ENCODE results near the gene ST3GAL4. TPM values are rescaled to one million over a fixed set of nuclear protein-coding genes. Genes with fewer than 3 reads are reported as not detected.
A peak's percentile ranks its signal among the peaks of the same experiment; 100 is the strongest.

The ST3GAL4 gene
- polyA plus RNA-seq, 1 of the 3 experiments (the other 2 are of a cell fraction), result 32.0 TPM

- WGBS (ENCODE audit: low lambda C conversion rate), result 2% methylated on average over 9 of the region's 46 CpGs
- CTCF ChIA-PET, result interaction anchor here (1.1 to 2.4 kb wide), 7 partner anchors 44 to 146 kb away, joined by 3 to 9 read pairs (median 4); no protein-coding TSS in a partner anchor
- Histone ChIP-seq H3K9me2 (no peaks in the 10 kb centered on the region), H3K9me3 (no peaks in the 10 kb centered on the region), H3K79me2 (ENCODE audit: insufficient read depth) (peaks cover 90% of the 10 kb centered on the region), H3K27me3 (ENCODE audit: insufficient read depth) (no peaks in the 10 kb centered on the region), H3K36me3 (replicated peaks in 1 of 2; ENCODE audit: control insufficient read depth in 1 of 2, insufficient read depth in 2 of 2, low read length in 1 of 2) (peaks cover under 1 to 10% of the 10 kb centered on the region in 2 experiments), H3K4me1 (ENCODE audit: control insufficient read depth in 1 of 2, insufficient read depth in 2 of 2, low read depth in 1 of 2, low read length in 1 of 2) (peaks cover 38 to 47% of the 10 kb centered on the region in 2 experiments; a peak in 2 of 4 replicates), H3K9ac (peak overlapping the region; percentile 93), H2AFZ (ENCODE audit: low read depth) (peak overlapping the region; percentile 83; the same call in 1 of the 2 replicates), H3F3A (replicated peaks; ENCODE audit: insufficient read depth) (peaks cover 9% of the 10 kb centered on the region), H3K4me2 (peak overlapping the region; percentile 99), H4K20me1 (ENCODE audit: insufficient read depth) (no peaks in the 10 kb centered on the region), H3K4me3 (ENCODE audit: low read depth in 2 of 2, low read length in 1 of 2) (peak overlapping the region; percentile 73 to 89), H3K27ac (ENCODE audit: low read depth in 2 of 2, low read length in 1 of 2) (peak overlapping the region in 1 of 2 experiments; percentile 58; a peak in 3 of 4 replicates)
- TF ChIP-seq FOSL2 (IDR thresholded peaks at IDR 0.05; ENCODE audit: borderline replicate concordance, low read depth), result no peak
- peak; percentile 56; the same call in 1 of the 2 replicates for TF ChIP-seq MXI1 (IDR thresholded peaks at IDR 0.05; ENCODE audit: low read depth, low read length)
- peak; percentile 57; the same call in 1 of the 2 replicates for TF ChIP-seq MAX (IDR thresholded peaks at IDR 0.05; ENCODE audit: low read depth)
- 0 out of 2 replicates have a peak, but pooled peaks have one; percentile 30 for TF ChIP-seq SIN3A (IDR thresholded peaks at IDR 0.05; ENCODE audit: borderline replicate concordance, low read depth, low read length)
- TF ChIP-seq TAF1 (IDR thresholded peaks at IDR 0.05; ENCODE audit: borderline replicate concordance, low read depth, low read length), result no peak
- POLR2A ChIA-PET, result interaction anchor here (0.8 to 1.1 kb wide), 3 partner anchors 15 to 170 kb away, joined by 3 read pairs; no protein-coding TSS in a partner anchor
- DNase-seq, result peak; percentile 58
Measured at GRCh38 chr11:126355926-126356897, 726 bp downstream of the ST3GAL4 start.

GRCh38 chr11:126357055-126357962 is 1.8 kb downstream of the ST3GAL4 start:
- Histone ChIP-seq H3F3A (replicated peaks; ENCODE audit: insufficient read depth) (peaks cover 9% of the 10 kb centered on the region), H3K4me2 (peak overlapping the region; percentile 99), H2AFZ (ENCODE audit: low read depth) (no peak overlapping the region), H4K20me1 (ENCODE audit: insufficient read depth) (no peaks in the 10 kb centered on the region), H3K9me3 (no peaks in the 10 kb centered on the region), H3K27me3 (ENCODE audit: insufficient read depth) (no peaks in the 10 kb centered on the region), H3K27ac (ENCODE audit: low read depth in 2 of 2, low read length in 1 of 2) (no peak overlapping the region), H3K79me2 (ENCODE audit: insufficient read depth) (peaks cover 79% of the 10 kb centered on the region), H3K4me1 (ENCODE audit: control insufficient read depth in 1 of 2, insufficient read depth in 2 of 2, low read depth in 1 of 2, low read length in 1 of 2) (peaks cover 34 to 47% of the 10 kb centered on the region in 2 experiments; a peak in 2 of 4 replicates), H3K9me2 (no peaks in the 10 kb centered on the region), H3K9ac (no peak overlapping the region), H3K36me3 (replicated peaks in 1 of 2; ENCODE audit: control insufficient read depth in 1 of 2, insufficient read depth in 2 of 2, low read length in 1 of 2) (peaks cover 0 to 5% of the 10 kb centered on the region in 2 experiments), H3K4me3 (ENCODE audit: low read depth in 2 of 2, low read length in 1 of 2) (peak overlapping the region; percentile 0 to 89)
- ChIA-PET POLR2A (interaction anchor here (0.8 kb wide), 1 partner anchor 168 kb away, joined by 3 read pairs; no protein-coding TSS in a partner anchor), CTCF (interaction anchor here (0.9 to 2.4 kb wide), 9 partner anchors 45 to 156 kb away, joined by 3 to 9 read pairs (median 4); no protein-coding TSS in a partner anchor)
- WGBS (ENCODE audit: low lambda C conversion rate), result 94% methylated on average over 11 of the region's 17 CpGs
- DNase-seq, result no peak
- no peak for TF ChIP-seq MXI1 (IDR thresholded peaks at IDR 0.05; ENCODE audit: low read depth, low read length)
- no peak for TF ChIP-seq MAX (IDR thresholded peaks at IDR 0.05; ENCODE audit: low read depth)
- TF ChIP-seq TCF12 (IDR thresholded peaks at IDR 0.05), result no peak
- no peak for TF ChIP-seq REST (IDR thresholded peaks at IDR 0.05; ENCODE audit: low read depth, low read length)
- TF ChIP-seq PBX3 (IDR thresholded peaks at IDR 0.05), result no peak
- TF ChIP-seq EZH2phosphoT487 (IDR thresholded peaks at IDR 0.05; ENCODE audit: borderline replicate concordance, low read depth), result no peak
- TF ChIP-seq JUND (IDR thresholded peaks at IDR 0.05), result no peak
- no peak for TF ChIP-seq GABPA (IDR thresholded peaks at IDR 0.05; ENCODE audit: low read depth)
- no peak for TF ChIP-seq RFX5 (IDR thresholded peaks at IDR 0.05; ENCODE audit: low read length)
- TF ChIP-seq USF1 (IDR thresholded peaks at IDR 0.05; ENCODE audit: borderline replicate concordance, low read depth), result no peak
- TF ChIP-seq FOXM1 (IDR thresholded peaks at IDR 0.05; ENCODE audit: low read depth), result no peak
